Calu3 (cell line): Measurements from ENCODE around the gene CYP24A1. TPM values are rescaled to one million over a fixed set of nuclear protein-coding genes. Genes with fewer than 3 reads are reported as not detected.

ENCODE experiments used
- BruUV-seq: library from RNA; stranded (reverse); fragments of 400-500 nt; replicated peaks from 2 replicates; lab custom pipeline; 2021; lab: Mats Ljungman, UMichigan
- CTCF ChIA-PET: fragments of 300-600 bp; sonication (Branson Sonifier 250); formaldehyde crosslinking; loops from one replicate; lab custom pipeline; 2022; ENCODE audit warnings: antibody characterized with exemption; lab: Charles Lee
- DNase-seq: peaks from one replicate; pipeline ENCODE4 v3.0.0; 2022
- H3K27ac Mint-ChIP-seq: one replicate; pipeline ENCODE4 v1.8.0; 2022; ENCODE audit warnings: mixed read lengths; ENCODE audit not compliant: unreplicated experiment
- H3K27me3 Mint-ChIP-seq: one replicate; pipeline ENCODE4 v1.8.0; 2022; ENCODE audit warnings: mixed read lengths; ENCODE audit not compliant: unreplicated experiment
- H3K36me3 Mint-ChIP-seq: one replicate; pipeline ENCODE4 v1.8.0; 2022; ENCODE audit warnings: mild to moderate bottlenecking, moderate library complexity, mixed read lengths; ENCODE audit not compliant: insufficient read depth, unreplicated experiment
- H3K4me1 Mint-ChIP-seq: one replicate; pipeline ENCODE4 v1.8.0; 2022; ENCODE audit warnings: mild to moderate bottlenecking, low read depth, mixed read lengths; ENCODE audit not compliant: unreplicated experiment
- H3K4me3 Mint-ChIP-seq: one replicate; pipeline ENCODE4 v1.8.0; 2022; ENCODE audit warnings: mild to moderate bottlenecking, low read depth, moderate library complexity, mixed read lengths; ENCODE audit not compliant: unreplicated experiment
- H3K9me3 Mint-ChIP-seq: one replicate; pipeline ENCODE4 v1.8.0; 2022; ENCODE audit warnings: low read depth, mixed read lengths; ENCODE audit not compliant: unreplicated experiment
- intact Hi-C: fragments of 100-400 bp; cut with micrococcal nuclease; formaldehyde crosslinking; loops from one replicate; pipeline ENCODE4 v1.10.0; 2022; ENCODE audit not compliant: unreplicated experiment
- total RNA-seq: library from RNA; stranded (reverse); gene quantifications from 2 replicates; pipeline ENCODE4 v1.2.3, GENCODE V29; 2022
- TF ChIP-seq, protein P1 (sequence below): fragments of 200-600 bp; IDR thresholded peaks from one replicate; pipeline ENCODE4 v1.8.0; 2022; ENCODE audit warnings: antibody characterized with exemption; ENCODE audit not compliant: unreplicated experiment

Gene CYP24A1
- total RNA-seq, 1 experiment from 2014 or later: 665 TPM

- Mint-ChIP-seq H3K27ac (peak overlapping the region; percentile 84), H3K4me1 (peaks cover 60% of the 10 kb centered on the region), H3K27me3 (no peaks in the 10 kb centered on the region), H3K36me3 (peaks cover 74% of the 10 kb centered on the region), H3K9me3 (no peaks in the 10 kb centered on the region), H3K4me3 (peak overlapping the region; percentile 11)
- CTCF ChIA-PET: interaction anchor here (1.4 kb wide), 1 partner anchor 15 kb away, joined by 3 read pairs; no protein-coding TSS in a partner anchor
- intact Hi-C loops: no loop called here
- DNase-seq: no peak
- TF ChIP-seq, protein P1, sequence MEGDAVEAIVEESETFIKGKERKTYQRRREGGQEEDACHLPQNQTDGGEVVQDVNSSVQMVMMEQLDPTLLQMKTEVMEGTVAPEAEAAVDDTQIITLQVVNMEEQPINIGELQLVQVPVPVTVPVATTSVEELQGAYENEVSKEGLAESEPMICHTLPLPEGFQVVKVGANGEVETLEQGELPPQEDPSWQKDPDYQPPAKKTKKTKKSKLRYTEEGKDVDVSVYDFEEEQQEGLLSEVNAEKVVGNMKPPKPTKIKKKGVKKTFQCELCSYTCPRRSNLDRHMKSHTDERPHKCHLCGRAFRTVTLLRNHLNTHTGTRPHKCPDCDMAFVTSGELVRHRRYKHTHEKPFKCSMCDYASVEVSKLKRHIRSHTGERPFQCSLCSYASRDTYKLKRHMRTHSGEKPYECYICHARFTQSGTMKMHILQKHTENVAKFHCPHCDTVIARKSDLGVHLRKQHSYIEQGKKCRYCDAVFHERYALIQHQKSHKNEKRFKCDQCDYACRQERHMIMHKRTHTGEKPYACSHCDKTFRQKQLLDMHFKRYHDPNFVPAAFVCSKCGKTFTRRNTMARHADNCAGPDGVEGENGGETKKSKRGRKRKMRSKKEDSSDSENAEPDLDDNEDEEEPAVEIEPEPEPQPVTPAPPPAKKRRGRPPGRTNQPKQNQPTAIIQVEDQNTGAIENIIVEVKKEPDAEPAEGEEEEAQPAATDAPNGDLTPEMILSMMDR: no peak
- BruUV-seq: no TSS peak
Observed at GRCh38 chr20:54152227-54153040, 21.4 kb downstream of the CYP24A1 start.

GRCh38 chr20:54151511-54152226 lies 22.1 kb downstream of the CYP24A1 start:
- no TSS peak for BruUV-seq
- H3K27ac Mint-ChIP-seq: peak overlapping the region; percentile 52
- no peaks in the 10 kb centered on the region for H3K27me3 Mint-ChIP-seq
- DNase-seq: no peak
- TF ChIP-seq, protein P1: no peak
- intact Hi-C loops: no loop called here
- H3K4me3 Mint-ChIP-seq: no peak overlapping the region
- CTCF ChIA-PET: interaction anchor here (0.8 to 1.4 kb wide), 3 partner anchors 16 to 20 kb away, joined by 3 read pairs; no protein-coding TSS in a partner anchor
- peaks cover 59% of the 10 kb centered on the region for H3K4me1 Mint-ChIP-seq
- H3K9me3 Mint-ChIP-seq: no peaks in the 10 kb centered on the region
- H3K36me3 Mint-ChIP-seq: peaks cover 70% of the 10 kb centered on the region

- BruUV-seq: no TSS peak
- H3K4me3 Mint-ChIP-seq: no peak overlapping the region
- H3K27me3 Mint-ChIP-seq: no peaks in the 10 kb centered on the region
- DNase-seq: no peak
- intact Hi-C loops: no loop called here
- peaks cover 64% of the 10 kb centered on the region for H3K36me3 Mint-ChIP-seq
- no peaks in the 10 kb centered on the region for H3K9me3 Mint-ChIP-seq
- peak overlapping the region; percentile 67 for H3K27ac Mint-ChIP-seq
- CTCF ChIA-PET: interaction anchor here (0.8 to 1.0 kb wide), 2 partner anchors 17 to 19 kb away, joined by 3 read pairs; no protein-coding TSS in a partner anchor
- TF ChIP-seq, protein P1: no peak
- peaks cover 59% of the 10 kb centered on the region for H3K4me1 Mint-ChIP-seq
Observed at GRCh38 chr20:54151075-54151439, 22.7 kb downstream of the CYP24A1 start.

- BruUV-seq: no TSS peak
- Mint-ChIP-seq H3K36me3 (peaks cover 52% of the 10 kb centered on the region), H3K9me3 (no peaks in the 10 kb centered on the region), H3K4me3 (no peak overlapping the region), H3K27ac (peak overlapping the region; percentile 64), H3K27me3 (no peaks in the 10 kb centered on the region), H3K4me1 (peaks cover 58% of the 10 kb centered on the region)
- DNase-seq: no peak
- CTCF ChIA-PET: interaction anchor here (1.2 to 1.5 kb wide), 3 partner anchors 17 to 43 kb away, joined by 4 to 20 read pairs (median 5); no protein-coding TSS in a partner anchor
- TF ChIP-seq, protein P1: no peak
- intact Hi-C loops: loop anchor here (1.0 kb wide), 1 partner anchor 18 kb away; no protein-coding TSS in a partner anchor
Observed at GRCh38 chr20:54149765-54150264, 24.0 kb downstream of the CYP24A1 start.
